GM18499 (cell line): ENCODE data around the gene FANCE.

Source experiments
- ATAC-seq: cut with Tn5 transposase; IDR thresholded peaks from one replicate; pipeline ENCODE4 v1.9.1; 2021; ENCODE audit warnings: moderate number of reproducible peaks; ENCODE audit not compliant: insufficient read depth, unreplicated experiment

The FANCE gene

GRCh38 chr6:35483062-35483461 lies 30.9 kb downstream of the FANCE start:
- ATAC-seq = no peak

GRCh38 chr6:35483490-35483889 lies 31.4 kb downstream of the FANCE start:
- ATAC-seq = no peak

GRCh38 chr6:35483893-35484645 lies 31.9 kb downstream of the FANCE start:
- no peak for ATAC-seq

GRCh38 chr6:35484921-35485392 lies 32.8 kb downstream of the FANCE start:
- ATAC-seq = no peak

GRCh38 chr6:35485402-35485877 lies 33.3 kb downstream of the FANCE start:
- no peak for ATAC-seq

- ATAC-seq = no peak
These were observed 34.1 kb downstream of the FANCE start for GRCh38 chr6:35486005-35486925.

GRCh38 chr6:35487658-35488516 lies 35.7 kb downstream of the FANCE start:
- no peak for ATAC-seq

- no peak for ATAC-seq
These were observed 36.4 kb downstream of the FANCE start for GRCh38 chr6:35488517-35488862.

- no peak for ATAC-seq
These were observed 36.9 kb downstream of the FANCE start for GRCh38 chr6:35489066-35489465.

- no peak for ATAC-seq
These were observed 38.1 kb downstream of the FANCE start for GRCh38 chr6:35489995-35490791.

GRCh38 chr6:35490821-35491557 lies 38.9 kb downstream of the FANCE start:
- no peak for ATAC-seq

GRCh38 chr6:35491558-35492257 lies 39.6 kb downstream of the FANCE start:
- ATAC-seq = no peak

- no peak for ATAC-seq
These were observed 40.3 kb downstream of the FANCE start for GRCh38 chr6:35492258-35492973.

GRCh38 chr6:35492974-35493284 lies 40.8 kb downstream of the FANCE start:
- no peak for ATAC-seq

- no peak for ATAC-seq
These were observed 41.3 kb downstream of the FANCE start for GRCh38 chr6:35493307-35493983.

- ATAC-seq = no peak
These were observed 42.0 kb downstream of the FANCE start for GRCh38 chr6:35494161-35494563.
